ENCODE data around the gene CHCHD6. TPM values are rescaled to one million over a fixed set of nuclear protein-coding genes. Genes with fewer than 3 reads are reported as not detected.
A peak's percentile ranks its signal among the peaks of the same experiment; 100 is the strongest.

Gene CHCHD6
- total RNA-seq, 4 donors from 2014 or later, result 7.5 to 21.9 (median 16.3) TPM

- Histone ChIP-seq H3K4me3 (no peak overlapping the region), H3K4me1 (peaks cover 8 to 23% (median 15%) of the 10 kb centered on the region in 3 donors), H3K36me3 (peaks cover 0 to 4% (median 0%) of the 10 kb centered on the region in 3 donors), H3K27me3 (no peaks in the 10 kb centered on the region), H3K27ac (no peak overlapping the region), H3K9me3 (no peaks in the 10 kb centered on the region)
- 78 to 79% methylated on average over 5 to 6 of the region's 10 CpGs for WGBS, 2 donors
- intact Hi-C loops (cut with DNase I), result no loop called here
- no peak for DNase-seq
- TF ChIP-seq CTCF (IDR thresholded peaks at IDR 0.05), result no peak
- TF ChIP-seq POLR2A (IDR thresholded peaks at IDR 0.05), result no peak
Observed at GRCh38 chr3:126954141-126954842, 250.3 kb downstream of the CHCHD6 start.

GRCh38 chr3:126955004-126955790, 251.2 kb downstream of the CHCHD6 start:
- Histone ChIP-seq H3K4me3 (no peak overlapping the region), H3K9me3 (no peaks in the 10 kb centered on the region), H3K4me1 (peaks cover 13 to 32% (median 19%) of the 10 kb centered on the region in 3 donors), H3K27ac (no peak overlapping the region), H3K36me3 (no peaks in the 10 kb centered on the region), H3K27me3 (no peaks in the 10 kb centered on the region)
- intact Hi-C loops (cut with DNase I), result no loop called here
- DNase-seq, result no peak
- WGBS, 2 donors, result 86 to 100% methylated on average over 2 to 7 of the region's 15 CpGs
- no peak for TF ChIP-seq POLR2A (IDR thresholded peaks at IDR 0.05)
- TF ChIP-seq CTCF (IDR thresholded peaks at IDR 0.05), result no peak

GRCh38 chr3:126956361-126956760, 252.3 kb downstream of the CHCHD6 start:
- no peaks in the 10 kb centered on the region for H3K27me3 ChIP-seq
- DNase-seq, result no peak
- WGBS, 2 donors, result 35 to 68% methylated on average over 7 of the region's 8 CpGs
- TF ChIP-seq POLR2A (IDR thresholded peaks at IDR 0.05), result no peak
- H3K4me1 ChIP-seq, result peaks cover 25 to 44% (median 29%) of the 10 kb centered on the region in 3 donors
- peak overlapping the region in 1 of 4 donors; percentile 46 for H3K27ac ChIP-seq
- H3K9me3 ChIP-seq, result no peaks in the 10 kb centered on the region
- no peak overlapping the region for H3K4me3 ChIP-seq
- intact Hi-C loops (cut with DNase I), result no loop called here
- no peaks in the 10 kb centered on the region for H3K36me3 ChIP-seq

DNA sequence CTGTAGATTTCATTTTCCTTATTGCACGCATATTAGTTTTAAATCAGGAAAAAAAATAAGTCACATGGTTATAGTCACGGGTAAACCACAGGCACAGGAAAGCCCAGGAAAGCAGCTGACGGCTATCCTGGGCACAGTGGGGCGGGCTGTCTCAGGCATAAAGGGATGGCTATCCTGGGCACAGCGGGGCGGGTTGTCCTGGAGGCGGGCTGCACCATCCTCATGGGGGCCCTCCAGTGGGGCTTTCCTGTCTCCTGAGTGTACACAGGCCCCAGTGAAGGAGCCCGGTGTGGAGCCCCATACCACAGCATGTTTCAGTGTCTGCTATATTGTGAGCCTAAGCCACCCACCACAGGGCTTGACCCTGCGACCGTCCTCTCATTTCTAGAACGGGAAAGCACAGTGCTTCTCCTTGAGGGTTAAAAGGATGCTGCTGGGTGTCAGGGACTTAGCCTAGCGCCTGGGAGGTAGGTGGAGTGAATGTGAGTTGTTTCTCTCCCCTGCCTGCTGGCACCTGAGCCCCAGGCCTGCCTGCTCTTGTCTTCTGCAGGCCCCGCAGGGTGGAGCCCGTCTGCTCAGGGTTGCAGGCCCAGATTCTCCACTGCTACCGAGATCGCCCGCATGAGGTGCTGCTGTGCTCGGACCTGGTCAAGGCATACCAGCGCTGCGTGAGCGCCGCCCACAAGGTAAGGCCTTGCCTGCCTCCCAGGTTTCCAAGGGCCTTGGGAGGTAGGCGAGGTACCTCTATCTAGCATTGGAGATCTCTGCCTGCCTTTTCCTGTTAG, 253.0 kb downstream of the CHCHD6 start:
- Histone ChIP-seq H3K36me3 (no peaks in the 10 kb centered on the region), H3K9me3 (no peaks in the 10 kb centered on the region), H3K4me3 (no peak overlapping the region), H3K27me3 (no peaks in the 10 kb centered on the region), H3K4me1 (peaks cover 32 to 51% (median 32%) of the 10 kb centered on the region in 3 donors), H3K27ac (peak overlapping the region in 3 of 4 donors; percentile 30 to 59 (median 46))
- intact Hi-C loops (cut with DNase I), result no loop called here
- TF ChIP-seq POLR2A (IDR thresholded peaks at IDR 0.05) (no peak), CTCF (IDR thresholded peaks at IDR 0.05) (peak in 2 of 6 experiments; percentile 28 to 60)
- 49 to 52% methylated on average over 11 to 17 of the region's 23 CpGs for WGBS, 2 donors
- no peak for DNase-seq

DNA sequence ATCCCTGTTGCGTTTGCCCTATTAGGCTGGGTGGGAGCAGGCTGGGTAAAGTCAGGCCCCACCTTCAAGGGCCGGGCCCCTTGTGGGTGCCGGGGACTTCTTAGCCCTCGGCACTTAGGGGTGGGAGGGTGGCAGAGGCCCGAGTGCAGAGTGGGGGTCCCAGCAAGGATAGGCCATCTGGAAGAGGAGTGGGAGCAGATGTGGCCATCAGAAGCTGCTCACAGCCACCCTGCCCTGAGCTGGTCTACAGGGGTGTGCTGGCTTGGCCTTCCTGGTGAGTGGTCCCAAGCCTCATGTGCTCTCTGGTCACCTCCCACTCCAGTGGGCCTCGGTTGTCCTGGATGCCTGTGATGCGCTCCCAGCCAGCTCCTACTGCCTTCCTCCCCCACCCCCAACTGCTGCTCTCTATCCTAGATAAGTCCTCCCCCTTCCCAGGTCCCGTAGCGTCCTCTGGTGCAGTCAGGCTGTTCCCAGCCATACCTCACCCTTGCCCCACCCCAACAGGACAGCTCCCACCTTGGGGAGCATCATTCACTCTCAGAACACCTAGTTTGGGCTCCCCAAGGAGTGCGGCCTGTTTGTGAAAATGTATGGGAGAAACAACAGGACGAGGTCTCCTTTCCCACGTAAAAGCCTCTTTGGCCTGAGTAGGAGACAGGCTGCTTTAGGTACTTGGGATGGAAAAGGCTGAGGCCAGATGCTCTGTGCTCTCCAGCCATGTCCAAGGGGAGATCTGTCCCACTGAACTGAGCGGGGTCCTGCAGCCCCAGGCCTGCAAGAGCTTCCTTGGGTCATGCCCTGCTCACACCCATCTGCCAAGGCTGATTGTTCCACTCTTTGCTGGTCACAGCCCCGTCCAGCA, 254.0 kb downstream of the CHCHD6 start:
- peak overlapping the region in 2 of 4 donors; percentile 46 to 59 for H3K27ac ChIP-seq
- DNase-seq, result no peak
- TF ChIP-seq CTCF (IDR thresholded peaks at IDR 0.05) (no peak), POLR2A (IDR thresholded peaks at IDR 0.05) (no peak)

More for the DNA sequence above, 254.0 kb downstream of the CHCHD6 start:
- Histone ChIP-seq H3K36me3 (no peaks in the 10 kb centered on the region), H3K27me3 (no peaks in the 10 kb centered on the region), H3K4me1 (peaks cover 36 to 59% (median 36%) of the 10 kb centered on the region in 3 donors), H3K9me3 (no peaks in the 10 kb centered on the region), H3K4me3 (no peak overlapping the region)
- intact Hi-C loops (cut with DNase I), result no loop called here
- WGBS, 2 donors, result 96 to 100% methylated on average over 8 of the region's 14 CpGs
